HepG2 (cell line): Measurements from ENCODE around the gene RANBP3.

ENCODE experiments used
- CTCF ChIP-seq: sonication (generic); formaldehyde crosslinking; IDR thresholded peaks from 2 replicates; pipeline ENCODE4 v1.5.0; 2020; ENCODE audit warnings: mild to moderate bottlenecking, missing genetic modification reagents, moderate library complexity
- DRAP1 ChIP-seq: IDR thresholded peaks from 2 replicates; pipeline ENCODE4 v1.6.1; 2016; ENCODE audit warnings: missing genetic modification reagents, missing compliant biosample characterization
- ELF1 ChIP-seq: sonication (generic); formaldehyde crosslinking; IDR thresholded peaks from 2 replicates; pipeline ENCODE4 v1.4.0; 2020; ENCODE audit warnings: missing genetic modification reagents
- KLF9 ChIP-seq: IDR thresholded peaks from 2 replicates; pipeline ENCODE4 v1.6.1; 2016; ENCODE audit warnings: low read depth
- NBN ChIP-seq: fragments of 450-650 bp; conservative IDR thresholded peaks from 2 replicates; pipeline ENCODE4 v1.6.1; 2017
- NFYC ChIP-seq: IDR thresholded peaks from 2 replicates; pipeline ENCODE4 v1.6.1; 2016; ENCODE audit warnings: missing genetic modification reagents, missing compliant biosample characterization
- RAD21 ChIP-seq: fragments of 450-650 bp; formaldehyde crosslinking; IDR thresholded peaks from 2 replicates; pipeline ENCODE4 v1.5.0; 2020; ENCODE audit warnings: mild to moderate bottlenecking
- SRF ChIP-seq: IDR thresholded peaks from 2 replicates; pipeline ENCODE4 v1.6.1; 2011; ENCODE audit warnings: mild to moderate bottlenecking, low read depth, low read length, moderate library complexity
- ZBTB49 ChIP-seq: sonication (generic); formaldehyde crosslinking; IDR thresholded peaks from 2 replicates; pipeline ENCODE4 v1.4.0; 2020; ENCODE audit warnings: missing genetic modification reagents, borderline replicate concordance
- ZNF234 ChIP-seq: sonication (generic); formaldehyde crosslinking; conservative IDR thresholded peaks from 2 replicates; pipeline ENCODE4 v1.5.1; 2020; ENCODE audit warnings: mild to moderate bottlenecking, missing genetic modification reagents
- ZNF768 ChIP-seq: sonication (generic); formaldehyde crosslinking; IDR thresholded peaks from 2 replicates; pipeline ENCODE4 v1.4.0; 2020; ENCODE audit warnings: missing genetic modification reagents
- ZSCAN22 ChIP-seq: sonication (generic); formaldehyde crosslinking; IDR thresholded peaks from 2 replicates; pipeline ENCODE4 v1.4.0; 2020; ENCODE audit warnings: mild to moderate bottlenecking, missing genetic modification reagents

GRCh38 chr19:5997371-5997770 is 19.4 kb upstream of the RANBP3 start:
- TF ChIP-seq ZNF234 (CRISPR knock-in tag) (no peak), ZSCAN22 (CRISPR knock-in tag) (no peak), NBN (no peak), RAD21 (CRISPR knock-in tag) (peak; percentile 21; the same call in 1 of the 2 replicates), SRF (no peak), KLF9 (CRISPR knock-in tag) (no peak), NFYC (no peak), ELF1 (CRISPR knock-in tag) (no peak), CTCF (CRISPR knock-in tag) (peak; percentile 54), ZBTB49 (CRISPR knock-in tag) (no peak), DRAP1 (CRISPR knock-in tag) (no peak), ZNF768 (CRISPR knock-in tag) (no peak)
